ENCODE results near the gene TMEM72. TPM values are rescaled to one million over a fixed set of nuclear protein-coding genes. Genes with fewer than 3 reads are reported as not detected.

TMEM72 gene
- total and polyA plus RNA-seq, 2 of the 13 experiments (the other 11 are each of a cell fraction or from before 2014, with no cell fraction given) = 0.04 TPM; not detected in 1

GRCh38 chr10:44975431-44976331 lies 64.5 kb downstream of the TMEM72 start (continued):
- TF ChIP-seq RELA (CRISPR knock-in tag; IDR thresholded peaks at IDR 0.05) (no peak), KLF12 (CRISPR knock-in tag; IDR thresholded peaks at IDR 0.05; ENCODE audit: borderline replicate concordance) (peak; percentile 54; the same call in 1 of the 2 replicates), BCLAF1 (IDR thresholded peaks at IDR 0.05) (no peak), ZNF205 (CRISPR knock-in tag; IDR thresholded peaks at IDR 0.05) (no peak), ZNF75D (CRISPR knock-in tag; IDR thresholded peaks at IDR 0.05; ENCODE audit: borderline replicate concordance) (no peak), ZSCAN21 (CRISPR knock-in tag; IDR thresholded peaks at IDR 0.05; ENCODE audit: borderline replicate concordance) (no peak; the same call in 1 of the 2 replicates), PHB2 (IDR thresholded peaks at IDR 0.05; ENCODE audit: partially characterized antibody) (no peak), MTF2 (CRISPR knock-in tag; IDR thresholded peaks at IDR 0.05; ENCODE audit: borderline replicate concordance) (no peak), ZNF674 (CRISPR knock-in tag; IDR thresholded peaks at IDR 0.05; ENCODE audit: low read depth) (no peak; the same call in 1 of the 2 replicates), ZNF337 (CRISPR knock-in tag; IDR thresholded peaks at IDR 0.05; ENCODE audit: borderline replicate concordance, low read depth) (peak; percentile 11; the same call in 1 of the 2 replicates), ZSCAN29 (CRISPR knock-in tag; conservative IDR thresholded peaks at IDR 0.05) (no peak; the same call in 1 of the 2 replicates)
- TF ChIP-seq, protein P1, sequence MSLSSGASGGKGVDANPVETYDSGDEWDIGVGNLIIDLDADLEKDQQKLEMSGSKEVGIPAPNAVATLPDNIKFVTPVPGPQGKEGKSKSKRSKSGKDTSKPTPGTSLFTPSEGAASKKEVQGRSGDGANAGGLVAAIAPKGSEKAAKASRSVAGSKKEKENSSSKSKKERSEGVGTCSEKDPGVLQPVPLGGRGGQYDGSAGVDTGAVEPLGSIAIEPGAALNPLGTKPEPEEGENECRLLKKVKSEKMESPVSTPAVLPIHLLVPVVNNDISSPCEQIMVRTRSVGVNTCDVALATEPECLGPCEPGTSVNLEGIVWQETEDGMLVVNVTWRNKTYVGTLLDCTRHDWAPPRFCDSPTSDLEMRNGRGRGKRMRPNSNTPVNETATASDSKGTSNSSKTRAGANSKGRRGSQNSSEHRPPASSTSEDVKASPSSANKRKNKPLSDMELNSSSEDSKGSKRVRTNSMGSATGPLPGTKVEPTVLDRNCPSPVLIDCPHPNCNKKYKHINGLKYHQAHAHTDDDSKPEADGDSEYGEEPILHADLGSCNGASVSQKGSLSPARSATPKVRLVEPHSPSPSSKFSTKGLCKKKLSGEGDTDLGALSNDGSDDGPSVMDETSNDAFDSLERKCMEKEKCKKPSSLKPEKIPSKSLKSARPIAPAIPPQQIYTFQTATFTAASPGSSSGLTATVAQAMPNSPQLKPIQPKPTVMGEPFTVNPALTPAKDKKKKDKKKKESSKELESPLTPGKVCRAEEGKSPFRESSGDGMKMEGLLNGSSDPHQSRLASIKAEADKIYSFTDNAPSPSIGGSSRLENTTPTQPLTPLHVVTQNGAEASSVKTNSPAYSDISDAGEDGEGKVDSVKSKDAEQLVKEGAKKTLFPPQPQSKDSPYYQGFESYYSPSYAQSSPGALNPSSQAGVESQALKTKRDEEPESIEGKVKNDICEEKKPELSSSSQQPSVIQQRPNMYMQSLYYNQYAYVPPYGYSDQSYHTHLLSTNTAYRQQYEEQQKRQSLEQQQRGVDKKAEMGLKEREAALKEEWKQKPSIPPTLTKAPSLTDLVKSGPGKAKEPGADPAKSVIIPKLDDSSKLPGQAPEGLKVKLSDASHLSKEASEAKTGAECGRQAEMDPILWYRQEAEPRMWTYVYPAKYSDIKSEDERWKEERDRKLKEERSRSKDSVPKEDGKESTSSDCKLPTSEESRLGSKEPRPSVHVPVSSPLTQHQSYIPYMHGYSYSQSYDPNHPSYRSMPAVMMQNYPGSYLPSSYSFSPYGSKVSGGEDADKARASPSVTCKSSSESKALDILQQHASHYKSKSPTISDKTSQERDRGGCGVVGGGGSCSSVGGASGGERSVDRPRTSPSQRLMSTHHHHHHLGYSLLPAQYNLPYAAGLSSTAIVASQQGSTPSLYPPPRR (CRISPR knock-in tag; IDR thresholded peaks at IDR 0.05; ENCODE audit: borderline replicate concordance) = peak; percentile 61; the same call in 1 of the 2 replicates
- TF ChIP-seq, protein P2, sequence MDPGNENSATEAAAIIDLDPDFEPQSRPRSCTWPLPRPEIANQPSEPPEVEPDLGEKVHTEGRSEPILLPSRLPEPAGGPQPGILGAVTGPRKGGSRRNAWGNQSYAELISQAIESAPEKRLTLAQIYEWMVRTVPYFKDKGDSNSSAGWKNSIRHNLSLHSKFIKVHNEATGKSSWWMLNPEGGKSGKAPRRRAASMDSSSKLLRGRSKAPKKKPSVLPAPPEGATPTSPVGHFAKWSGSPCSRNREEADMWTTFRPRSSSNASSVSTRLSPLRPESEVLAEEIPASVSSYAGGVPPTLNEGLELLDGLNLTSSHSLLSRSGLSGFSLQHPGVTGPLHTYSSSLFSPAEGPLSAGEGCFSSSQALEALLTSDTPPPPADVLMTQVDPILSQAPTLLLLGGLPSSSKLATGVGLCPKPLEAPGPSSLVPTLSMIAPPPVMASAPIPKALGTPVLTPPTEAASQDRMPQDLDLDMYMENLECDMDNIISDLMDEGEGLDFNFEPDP (CRISPR knock-in tag; conservative IDR thresholded peaks at IDR 0.05) = no peak
- TF ChIP-seq, protein P3, sequence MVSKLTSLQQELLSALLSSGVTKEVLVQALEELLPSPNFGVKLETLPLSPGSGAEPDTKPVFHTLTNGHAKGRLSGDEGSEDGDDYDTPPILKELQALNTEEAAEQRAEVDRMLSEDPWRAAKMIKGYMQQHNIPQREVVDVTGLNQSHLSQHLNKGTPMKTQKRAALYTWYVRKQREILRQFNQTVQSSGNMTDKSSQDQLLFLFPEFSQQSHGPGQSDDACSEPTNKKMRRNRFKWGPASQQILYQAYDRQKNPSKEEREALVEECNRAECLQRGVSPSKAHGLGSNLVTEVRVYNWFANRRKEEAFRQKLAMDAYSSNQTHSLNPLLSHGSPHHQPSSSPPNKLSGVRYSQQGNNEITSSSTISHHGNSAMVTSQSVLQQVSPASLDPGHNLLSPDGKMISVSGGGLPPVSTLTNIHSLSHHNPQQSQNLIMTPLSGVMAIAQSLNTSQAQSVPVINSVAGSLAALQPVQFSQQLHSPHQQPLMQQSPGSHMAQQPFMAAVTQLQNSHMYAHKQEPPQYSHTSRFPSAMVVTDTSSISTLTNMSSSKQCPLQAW (CRISPR knock-in tag; IDR thresholded peaks at IDR 0.05) = no peak
